Esophagus muscularis mucosa (tissue), 4 donors: Measurements from ENCODE around the gene PNPT1. TPM values are rescaled to one million over a fixed set of nuclear protein-coding genes. Genes with fewer than 3 reads are reported as not detected.
A peak's percentile ranks its signal among the peaks of the same experiment; 100 is the strongest.

Experiments
- DNase-seq: peaks from one replicate; pipeline ENCODE4 v3.0.0-alpha.2; 2017; ENCODE audit errors: extremely low spot score
- H3K27ac ChIP-seq, 4 donors: fragments of 200-600 bp; sonication (generic); replicated peaks in 1 of 4; 1 replicate in 3 of 4; 2 replicates in 1 of 4; pipeline ENCODE4 v1.5.1; 2016 to 2019; ENCODE audit warnings: mild to moderate bottlenecking in 1 of 4
- H3K27me3 ChIP-seq, 4 donors: fragments of 200-600 bp; sonication (generic); one replicate each; pipeline versions ENCODE4 v1.5.1 to v1.6.0; 2016 to 2019
- H3K36me3 ChIP-seq, 4 donors: fragments of 200-600 bp; sonication (generic); one replicate each; pipeline ENCODE4 v1.5.1; 2016 to 2019
- H3K4me1 ChIP-seq, 4 donors: fragments of 200-600 bp; sonication (generic); one replicate each; pipeline ENCODE4 v1.5.1; 2016 to 2019
- H3K4me3 ChIP-seq, 4 donors: fragments of 200-600 bp; sonication (generic); 1 replicate in 2 of 4; 2 replicates in 2 of 4; pipeline ENCODE4 v1.5.1; 2016 to 2019; ENCODE audit warnings: mild to moderate bottlenecking in 4 of 4, moderate library complexity in 1 of 4
- H3K9me3 ChIP-seq, 4 donors: fragments of 200-600 bp; sonication (generic); 1 replicate in 3 of 4; 2 replicates in 1 of 4; pipeline ENCODE4 v1.5.1; 2016 to 2019
- CTCF ChIP-seq, 3 experiments: fragments of 200-600 bp in 2 of 3; fragments of 450-650 bp in 1 of 3; sonication (generic) in 2 of 3; IDR thresholded peaks; one replicate each; pipeline ENCODE4 v1.5.1; 2017 to 2019; ENCODE audit warnings: antibody characterized with exemption in 3 of 3, mild to moderate bottlenecking in 2 of 3, moderate library complexity in 1 of 3
- EP300 ChIP-seq: sonication (generic); formaldehyde crosslinking; IDR thresholded peaks from one replicate; pipeline ENCODE4 v1.6.1; 2017; ENCODE audit warnings: antibody characterized with exemption
- POLR2A ChIP-seq: fragments of 450-650 bp; IDR thresholded peaks from one replicate; pipeline ENCODE4 v1.6.1; 2017; ENCODE audit warnings: antibody characterized with exemption, moderate library complexity, mild to moderate bottlenecking, low read depth
- POLR2AphosphoS5 ChIP-seq, 2 donors: sonication (generic); formaldehyde crosslinking; IDR thresholded peaks; one replicate each; pipeline ENCODE4 v1.6.1; 2017; ENCODE audit warnings: antibody characterized with exemption in 2 of 2
- WGBS: methylation state at CpG from one replicate; pipeline ENCODE4 v1.1.5; 2018; 5-methylcytosine and 5-hydroxymethylcytosine counted together
- intact Hi-C: fragments of 100-400 bp; cut with DNase I; formaldehyde crosslinking; loops from one replicate; pipeline ENCODE4 v1.15.1; 2023
- total RNA-seq, 4 donors: library from RNA; depleted of rRNA; stranded (reverse); fragments of >200 nt; gene quantifications; one replicate each; pipeline versions ENCODE4 v1.1.0 to v1.2.1, GENCODE V29; 2016

The PNPT1 gene
- total RNA-seq, 4 donors from 2014 or later, result 13.1 to 17.2 (median 15.6) TPM

DNA sequence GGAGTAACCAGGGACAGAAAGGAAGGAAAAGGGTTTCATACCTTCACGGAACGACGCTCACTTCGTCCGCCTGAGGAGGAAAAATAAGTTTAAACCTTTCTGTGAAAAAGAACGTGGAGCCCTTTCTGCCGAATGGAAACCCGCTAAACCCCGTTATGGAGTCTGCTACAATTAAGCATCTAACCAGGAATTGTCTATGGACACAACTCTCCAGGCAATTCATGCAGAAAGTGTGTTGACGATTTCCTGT lies 75.7 kb downstream of the PNPT1 start:
- intact Hi-C loops, result loop anchor here (10.0 kb wide), 1 partner anchor 203 kb away; the partner anchor contains the start of gene CCDC88A

GRCh38 chr2:55617175-55618024 lies 76.2 kb downstream of the PNPT1 start, which contains the start of gene PPP4R3B:
Gene PPP4R3B (minus strand): TSS chr2:55617622. CDS start chr2:55617285, 337 bp downstream.
- Histone ChIP-seq H3K4me1 (peaks cover 26 to 58% (median 50%) of the 10 kb centered on the region in 4 donors), H3K27ac (peak within 1 kb of the TSS; percentile 90 to 98 (median 95)), H3K36me3 (peaks cover 0 to 33% (median 13%) of the 10 kb centered on the region in 4 donors), H3K27me3 (no peaks in the 10 kb centered on the region), H3K4me3 (peak within 1 kb of the TSS; percentile 81 to 99 (median 84)), H3K9me3 (no peaks in the 10 kb centered on the region)
- WGBS, result under 1% methylated on average over 50 of the region's 82 CpGs
- TF ChIP-seq CTCF (IDR thresholded peaks at IDR 0.05), result peak; percentile 32 to 66 (median 54)
- TF ChIP-seq POLR2A, result peak; percentile 78
- peak; percentile 99 for TF ChIP-seq POLR2AphosphoS5 (IDR thresholded peaks at IDR 0.05)
- no peak for TF ChIP-seq EP300
- intact Hi-C loops, result loop anchor here (10.0 kb wide), 1 partner anchor 203 kb away; the partner anchor contains the start of gene CCDC88A
- peak; percentile 99 for DNase-seq

More for the DNA sequence above, 75.7 kb downstream of the PNPT1 start:
- DNase-seq, result no peak
- Histone ChIP-seq H3K36me3 (peaks cover 0 to 28% (median 9%) of the 10 kb centered on the region in 4 donors), H3K4me1 (peaks cover 26 to 58% (median 51%) of the 10 kb centered on the region in 4 donors), H3K27ac (peak overlapping the region; percentile 80 to 98 (median 94)), H3K27me3 (no peaks in the 10 kb centered on the region), H3K9me3 (no peaks in the 10 kb centered on the region), H3K4me3 (peak overlapping the region; percentile 81 to 99 (median 84))
- 0% methylated on average over 10 of the region's 10 CpGs for WGBS
- TF ChIP-seq CTCF (IDR thresholded peaks at IDR 0.05), result no peak

- TF ChIP-seq POLR2A, result no peak
- TF ChIP-seq EP300, result no peak
- TF ChIP-seq POLR2AphosphoS5 (IDR thresholded peaks at IDR 0.05), result no peak
- TF ChIP-seq CTCF (IDR thresholded peaks at IDR 0.05), result no peak
- no peak for DNase-seq
- WGBS, result 0% methylated on average over 24 of the region's 24 CpGs
- intact Hi-C loops, result loop anchor here (10.0 kb wide), 1 partner anchor 202 kb away; the partner anchor contains the start of gene CCDC88A
- Histone ChIP-seq H3K9me3 (no peaks in the 10 kb centered on the region), H3K36me3 (peaks cover 0 to 36% (median 20%) of the 10 kb centered on the region in 4 donors), H3K27me3 (no peaks in the 10 kb centered on the region), H3K27ac (peak overlapping the region; percentile 90 to 98 (median 95)), H3K4me3 (peak overlapping the region; percentile 81 to 99 (median 84)), H3K4me1 (peaks cover 26 to 52% (median 45%) of the 10 kb centered on the region in 4 donors)
Measured at GRCh38 chr2:55616551-55617174, 77.0 kb downstream of the PNPT1 start.

GRCh38 chr2:55611997-55612396 lies 81.6 kb downstream of the PNPT1 start:
- Histone ChIP-seq H3K27ac (no peak overlapping the region), H3K9me3 (no peaks in the 10 kb centered on the region), H3K4me3 (no peak overlapping the region), H3K36me3 (peaks cover 0 to 45% (median 28%) of the 10 kb centered on the region in 4 donors), H3K4me1 (peaks cover 22 to 45% (median 44%) of the 10 kb centered on the region in 4 donors), H3K27me3 (no peaks in the 10 kb centered on the region)
- 96% methylated on average over 1 of the region's 1 CpG for WGBS
- TF ChIP-seq EP300 (no peak), CTCF (IDR thresholded peaks at IDR 0.05) (no peak), POLR2AphosphoS5 (IDR thresholded peaks at IDR 0.05) (no peak)
- intact Hi-C loops, result loop anchor here (10.0 kb wide), 1 partner anchor 197 kb away; the partner anchor contains the start of gene CCDC88A
- no peak for DNase-seq
